ENCODE measurements around the gene CEP63. TPM values are rescaled to one million over a fixed set of nuclear protein-coding genes. Genes with fewer than 3 reads are reported as not detected.

Gene CEP63
- total and polyA plus RNA-seq, 2 experiments from 2014 or later: 15.1 to 53.9 TPM

GRCh38 chr3:134476306-134476705 lies 9.6 kb upstream of the CEP63 start:
- Mint-ChIP-seq H3K27me3 (ENCODE audit: insufficient read depth, low read depth, poor library complexity) (no peaks in the 10 kb centered on the region), H3K9me3 (no peaks in the 10 kb centered on the region), H3K27ac (no peak overlapping the region), H3K36me3 (ENCODE audit: low read depth) (peaks cover 46% of the 10 kb centered on the region), H3K4me1 (no peaks in the 10 kb centered on the region), H3K4me3 (no peak overlapping the region)
- Histone ChIP-seq H3K27ac (ENCODE audit: low read depth) (no peak overlapping the region), H3K9me2 (ENCODE audit: insufficient read depth) (no peaks in the 10 kb centered on the region), H3K79me2 (replicated peaks; ENCODE audit: insufficient read depth) (no peaks in the 10 kb centered on the region), H3K27me3 (ENCODE audit: insufficient read depth) (no peaks in the 10 kb centered on the region), H3K36me3 (ENCODE audit: insufficient read depth) (peaks cover 25% of the 10 kb centered on the region), H3K4me2 (no peak overlapping the region), H3F3A (replicated peaks; ENCODE audit: low read depth) (no peaks in the 10 kb centered on the region), H3K4me3 (no peak overlapping the region), H2AFZ (no peak overlapping the region), H3K4me1 (ENCODE audit: insufficient read depth) (no peaks in the 10 kb centered on the region), H4K20me1 (replicated peaks; ENCODE audit: insufficient read depth) (no peaks in the 10 kb centered on the region)
- ATAC-seq (no peak), DNase-seq (ENCODE audit: low spot score) (no peak)
- TF ChIP-seq REST (IDR thresholded peaks at IDR 0.05; ENCODE audit: unreplicated experiment) (no peak), STAT1 (IDR thresholded peaks at IDR 0.05; ENCODE audit: unreplicated experiment) (no peak), EZH2 (IDR thresholded peaks at IDR 0.05; ENCODE audit: low read depth, unreplicated experiment) (no peak), ZNF114 (CRISPR knock-in tag; IDR thresholded peaks at IDR 0.05) (no peak), CTCF (conservative IDR thresholded peaks at IDR 0.05; ENCODE audit: low read depth in 2 of 2) (no peak), EZH2phosphoT487 (IDR thresholded peaks at IDR 0.05; ENCODE audit: unreplicated experiment) (no peak), ZNF331 (CRISPR knock-in tag; IDR thresholded peaks at IDR 0.05; ENCODE audit: low read depth) (no peak), POLR2AphosphoS5 (IDR thresholded peaks at IDR 0.05; ENCODE audit: low read depth) (no peak), ETS1 (IDR thresholded peaks at IDR 0.05) (no peak), ZNF462 (CRISPR knock-in tag; IDR thresholded peaks at IDR 0.05) (no peak), CREB1 (CRISPR knock-in tag; IDR thresholded peaks at IDR 0.05; ENCODE audit: low read depth) (no peak), NANOG (IDR thresholded peaks at IDR 0.05; ENCODE audit: borderline replicate concordance) (no peak), JUNB (IDR thresholded peaks at IDR 0.05; ENCODE audit: unreplicated experiment) (no peak)
